Kasumi-1 (cell line): ENCODE measurements around the gene TRIM61.
"Not testable (repeated sequence)": the region's sequence is repeated elsewhere in the genome, so short reads cannot be mapped to it uniquely, and the experiment has no call there.

ENCODE experiments used
- DNase-seq, 2 experiments: peaks; one replicate each; lab custom pipeline; 2025; lab: John Stamatoyannopoulos, UW

Gene TRIM61

DNA sequence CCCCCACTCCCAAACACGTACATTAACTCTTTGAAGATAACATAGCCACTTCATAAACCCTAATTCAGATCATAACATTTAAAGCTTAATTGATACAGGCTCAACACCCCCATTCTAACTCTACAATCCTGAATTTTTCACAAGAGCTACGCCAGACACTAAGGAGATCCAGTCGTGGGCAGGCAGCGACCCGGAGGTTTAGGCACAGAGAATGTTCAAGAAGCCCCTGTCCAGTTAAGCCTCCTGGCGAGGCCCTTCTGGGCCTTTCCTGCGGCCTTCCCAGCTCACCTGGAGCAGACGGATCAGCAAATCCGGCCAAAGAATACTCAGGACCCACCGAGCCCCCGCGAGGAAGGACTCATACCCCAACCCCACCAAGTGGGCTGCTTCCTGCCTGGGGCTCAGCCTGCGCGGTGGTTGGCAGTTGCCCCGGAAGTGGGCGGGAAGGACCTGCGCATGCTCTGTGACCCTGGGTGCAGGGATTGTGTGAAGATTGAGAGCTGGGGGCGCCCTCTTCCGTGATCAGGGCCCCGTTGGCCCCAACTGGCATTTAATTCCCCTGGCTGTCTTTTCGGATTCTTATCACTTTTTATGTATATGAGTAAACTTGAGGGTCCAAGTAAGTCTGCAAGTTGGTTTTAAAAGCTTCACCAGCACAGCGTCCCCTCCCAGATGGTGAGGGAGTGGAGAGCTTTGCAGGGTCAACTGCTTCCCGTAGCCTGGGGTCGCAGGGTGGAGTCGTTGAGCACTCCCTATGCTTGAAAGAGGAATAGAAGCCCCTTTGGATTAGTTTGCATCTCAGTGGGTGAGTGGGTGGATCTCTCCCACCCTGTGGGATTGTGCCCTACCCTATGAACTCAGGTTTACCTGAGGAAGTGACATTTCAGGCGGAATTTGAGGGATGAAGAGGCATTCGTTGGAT, at the start of gene TRIM61:
TSS of gene TRIM61 (minus strand) at position 415 of the 922 bp plus-strand sequence. CDS start 7,655 bp downstream, outside the sequence.
- DNase-seq: no peak

DNA sequence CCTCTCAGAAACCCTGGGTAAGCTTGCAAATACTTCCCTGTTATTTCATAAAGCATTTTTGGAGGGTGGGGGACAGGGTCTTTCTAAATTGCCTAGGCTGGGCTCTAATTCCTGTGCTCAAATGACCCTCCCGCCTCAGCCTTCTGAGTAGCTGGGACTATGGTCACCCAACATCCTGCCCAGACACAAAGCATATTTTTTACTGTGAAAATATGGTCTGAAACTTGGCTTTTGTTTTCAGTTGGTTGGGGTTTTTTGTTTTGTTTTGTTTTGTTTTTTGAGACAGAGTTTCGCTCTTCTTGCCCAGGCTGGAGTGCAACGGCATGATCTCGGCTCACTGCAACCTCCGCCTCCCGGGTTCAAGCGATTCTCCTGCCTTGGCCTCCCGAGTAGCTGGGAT, 48.3 kb upstream of the TRIM61 start:
- DNase-seq: not testable (repeated sequence)

DNA sequence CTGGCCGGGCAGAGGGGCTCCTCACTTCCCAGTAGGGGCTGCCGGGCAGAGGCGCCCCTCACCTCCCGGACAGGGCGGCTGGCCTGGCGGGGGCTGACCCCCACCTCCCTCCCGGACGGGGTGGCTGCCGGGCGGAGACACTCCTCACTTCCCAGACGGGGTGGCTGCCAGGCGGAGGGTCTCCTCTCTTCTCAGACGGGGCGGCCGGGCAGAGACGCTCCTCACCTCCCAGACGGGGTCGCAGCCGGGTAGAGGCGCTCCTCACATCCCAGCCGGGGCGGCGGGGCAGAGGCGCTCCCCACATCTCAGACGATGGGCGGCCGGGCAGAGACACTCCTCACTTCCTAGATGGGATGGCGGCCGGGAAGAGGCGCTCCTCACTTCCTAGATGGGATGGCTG, 42.5 kb upstream of the TRIM61 start:
- not testable (repeated sequence) for DNase-seq

DNA sequence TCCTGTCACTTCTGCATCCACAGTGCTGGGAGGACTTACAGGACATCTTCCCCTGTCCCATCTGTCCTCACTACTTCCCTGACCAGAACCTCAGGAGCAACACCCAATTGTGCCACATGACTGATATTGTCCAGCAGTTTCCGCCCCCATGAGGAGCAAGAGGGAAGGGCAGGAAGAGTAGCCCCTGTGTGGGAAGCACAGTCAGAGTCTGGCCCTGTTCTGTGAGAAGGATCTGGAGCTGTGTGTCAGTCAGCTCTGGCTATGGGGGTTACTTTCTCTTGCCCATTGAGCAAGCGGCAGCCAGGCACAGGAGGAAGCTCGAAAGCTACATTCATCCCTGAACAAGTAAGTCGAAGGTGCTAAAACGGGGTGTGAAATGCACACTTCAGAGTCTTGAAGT, 39.5 kb upstream of the TRIM61 start:
- DNase-seq: no peak

DNA sequence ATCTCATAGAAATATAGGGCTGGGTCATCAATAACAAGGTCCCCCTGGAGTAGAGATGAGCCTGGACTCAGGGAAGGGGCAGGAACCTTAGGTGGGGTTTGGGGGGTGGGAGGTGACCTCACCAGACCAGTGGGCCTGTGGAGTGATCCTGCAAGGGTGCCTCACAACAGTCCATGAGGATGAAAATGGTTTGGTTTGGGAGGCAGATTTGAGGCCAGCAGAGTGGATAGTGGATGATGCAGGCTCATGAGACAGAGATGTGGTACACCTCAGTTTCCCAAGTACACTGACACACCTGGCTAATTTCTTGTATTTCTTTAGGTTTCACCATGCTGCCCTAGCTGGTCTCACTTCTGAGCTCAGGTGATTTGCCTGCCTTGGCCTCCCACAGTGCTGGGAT, 36.2 kb upstream of the TRIM61 start:
- no peak for DNase-seq

DNA sequence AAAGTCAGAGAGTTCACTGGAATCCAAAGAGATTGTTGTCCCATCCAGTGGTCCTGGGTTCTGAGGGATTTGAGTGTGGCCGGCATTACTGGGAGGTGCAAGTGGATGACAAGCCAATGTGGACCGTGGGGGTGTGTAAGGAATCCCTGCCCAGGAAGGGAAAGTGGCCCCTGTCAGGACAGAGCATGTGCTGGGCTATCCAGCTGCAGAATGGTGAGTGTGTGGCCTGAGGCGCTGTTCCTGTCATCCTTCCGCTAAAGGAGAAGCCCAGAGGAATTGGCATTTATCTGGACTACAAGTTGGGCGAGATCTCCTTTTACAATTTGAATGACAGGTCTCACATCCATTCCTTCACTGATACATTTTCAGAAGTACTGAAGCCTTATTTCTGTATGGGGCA, 33.9 kb upstream of the TRIM61 start:
- no peak for DNase-seq

DNA sequence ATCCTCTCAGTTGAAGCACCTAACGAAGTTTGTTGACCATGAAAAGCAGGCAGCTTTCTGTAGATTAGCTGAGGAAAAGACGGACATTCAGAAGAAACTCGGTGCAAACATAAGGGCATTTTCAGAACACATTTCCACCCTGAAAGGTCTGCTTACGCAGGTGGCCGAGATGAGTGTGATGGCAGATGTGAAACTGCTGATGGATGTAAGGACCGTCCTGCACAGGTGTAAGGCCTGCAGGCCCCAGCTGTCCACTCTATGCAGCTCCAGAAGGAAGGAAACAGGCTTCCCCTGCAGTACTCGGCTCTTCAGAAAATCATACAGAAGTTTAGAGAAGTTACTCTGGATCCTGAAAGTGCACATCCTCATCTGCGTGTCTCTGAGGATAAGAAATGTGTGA, 33.5 kb upstream of the TRIM61 start:
- DNase-seq: no peak

GRCh38 chr4:165010487-165010886, 33.0 kb upstream of the TRIM61 start:
- DNase-seq: no peak

GRCh38 chr4:165009493-165010227, 32.2 kb upstream of the TRIM61 start:
- no peak for DNase-seq

DNA sequence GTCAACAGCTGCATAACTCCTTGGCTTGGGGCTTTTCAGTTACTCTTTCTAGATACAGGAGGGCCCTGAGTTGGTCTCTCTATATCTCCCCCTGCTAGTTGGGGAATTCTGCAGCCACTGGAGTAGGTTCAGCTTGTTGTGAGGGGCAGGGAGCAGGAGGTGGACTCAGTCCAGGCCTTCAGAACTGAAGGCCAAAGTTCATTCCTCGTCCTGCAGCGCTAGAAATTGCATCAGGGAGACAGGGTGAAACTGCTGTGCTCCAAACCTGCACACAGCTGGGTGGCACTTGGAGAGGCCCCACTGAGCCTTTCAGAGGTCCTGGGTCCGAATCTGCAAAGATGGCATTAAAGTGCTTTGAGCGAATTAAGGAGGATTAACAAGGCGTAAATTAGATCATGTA, 29.4 kb upstream of the TRIM61 start:
- no peak for DNase-seq

DNA sequence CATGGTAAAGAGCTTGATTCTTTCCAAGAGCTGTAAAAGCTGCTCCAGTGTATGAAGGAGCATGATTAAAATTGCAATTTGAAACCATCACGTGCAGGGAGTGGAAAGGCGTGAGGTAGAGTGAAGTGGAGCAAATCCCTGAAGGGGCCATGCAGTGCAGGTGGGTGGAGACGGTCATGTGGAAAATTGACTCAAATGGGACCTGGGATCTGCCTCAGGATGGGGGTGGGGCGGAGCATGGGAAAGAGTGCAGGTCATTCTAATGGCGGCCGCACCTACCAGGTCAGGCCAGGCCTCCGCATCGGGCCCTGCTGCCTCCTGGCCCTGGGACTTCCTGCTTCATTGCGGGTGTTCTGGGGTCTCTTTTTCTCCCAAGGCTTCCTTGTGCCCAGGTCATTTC, 29.0 kb upstream of the TRIM61 start:
- DNase-seq: no peak

DNA sequence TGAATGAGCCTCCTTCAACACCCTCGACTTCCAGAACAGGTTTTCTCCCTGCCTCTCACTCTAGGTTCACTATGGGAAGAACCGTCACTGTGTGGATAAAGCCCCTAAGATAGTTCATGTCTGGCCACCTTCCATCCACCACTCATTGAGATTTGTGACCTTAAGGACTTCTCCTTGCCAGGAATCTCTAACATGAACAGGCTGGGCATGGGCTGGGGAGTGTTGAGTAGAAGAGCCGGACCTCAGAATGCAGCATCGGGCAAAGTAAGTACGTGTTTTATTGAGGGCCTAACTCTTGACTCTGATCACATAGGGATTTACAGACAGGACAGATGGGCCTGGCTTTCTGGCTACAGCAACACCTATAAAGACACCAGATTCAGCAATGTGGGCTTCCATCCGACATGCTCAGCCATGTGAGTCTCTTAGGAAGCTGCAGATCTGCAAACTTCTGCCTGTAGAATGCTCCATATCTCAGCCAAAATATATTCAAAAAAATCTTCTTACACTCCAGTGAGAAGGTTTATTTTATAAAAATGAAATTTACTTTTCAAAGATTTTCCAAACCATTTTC, 28.0 kb upstream of the TRIM61 start:
- DNase-seq: no peak

DNA sequence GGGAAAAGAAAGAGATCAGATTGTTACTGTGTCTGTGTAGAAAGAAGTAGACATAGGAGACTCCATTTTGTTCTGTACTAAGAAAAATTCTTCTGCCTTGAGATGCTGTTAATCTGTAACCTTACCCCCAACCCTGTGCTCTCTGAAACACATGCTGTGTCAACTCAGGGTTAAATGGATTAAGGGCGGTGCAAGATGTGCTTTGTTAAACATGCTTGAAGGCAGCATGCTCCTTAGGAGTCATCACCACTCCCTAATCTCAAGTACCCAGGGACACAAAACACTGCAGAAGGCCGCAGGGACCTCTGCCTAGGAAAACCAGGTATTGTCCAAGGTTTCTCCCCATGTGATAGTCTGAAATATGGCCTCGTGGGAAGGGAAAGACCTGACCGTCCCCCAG, 24.5 kb upstream of the TRIM61 start:
- DNase-seq: not testable (repeated sequence)

DNA sequence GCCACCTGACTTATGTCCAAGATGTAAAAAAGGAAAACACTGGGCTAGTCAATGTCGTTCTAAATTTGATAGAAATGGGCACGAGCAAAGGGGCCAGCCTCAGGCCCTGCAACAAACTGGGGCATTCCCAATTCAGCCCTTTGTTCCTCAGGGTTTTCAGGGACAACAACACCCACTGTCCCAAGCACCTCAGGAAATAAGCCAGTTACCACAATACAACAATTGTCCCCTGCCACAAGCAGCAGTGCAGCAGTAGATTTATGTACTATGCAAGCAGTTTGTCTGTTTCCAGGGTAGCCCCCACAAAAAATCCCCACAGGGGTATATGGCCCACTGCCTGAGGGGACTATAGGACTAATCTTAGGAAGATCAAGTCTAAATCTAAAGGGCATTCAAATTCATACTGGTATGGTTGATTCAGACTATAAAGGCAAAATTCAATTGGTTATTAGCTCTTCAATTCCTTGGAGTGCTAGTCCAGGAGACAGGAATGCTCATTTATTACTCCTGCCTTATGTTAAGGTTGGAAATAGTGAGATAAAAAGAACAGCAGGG, 21.1 kb upstream of the TRIM61 start:
- not testable (repeated sequence) for DNase-seq

DNA sequence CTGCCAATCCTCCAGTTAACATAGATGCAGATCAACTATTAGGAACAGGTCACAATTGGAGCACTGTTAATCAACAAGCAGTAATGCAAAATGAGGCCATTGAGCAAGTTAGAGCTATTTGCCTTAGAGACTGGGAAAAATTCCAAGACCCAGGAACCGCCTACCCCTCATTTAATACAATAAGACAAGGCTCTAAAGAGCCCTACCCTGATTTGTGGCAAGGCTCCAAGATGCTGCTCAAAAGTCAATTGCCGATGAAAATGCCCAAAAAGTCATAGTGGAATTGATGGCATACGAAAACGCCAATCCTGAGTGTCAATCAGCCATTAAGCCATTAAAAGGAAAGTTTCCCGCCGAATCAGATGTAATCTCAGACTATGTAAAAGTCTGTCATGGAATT, 20.5 kb upstream of the TRIM61 start:
- no peak for DNase-seq

GRCh38 chr4:164997324-164997723, 19.9 kb upstream of the TRIM61 start:
- DNase-seq: peak in 1 of 2 experiments; percentile 25

GRCh38 chr4:164996123-164996522, 18.7 kb upstream of the TRIM61 start:
- not testable (repeated sequence) for DNase-seq

- DNase-seq: not testable (repeated sequence)
These were observed 13.3 kb upstream of the TRIM61 start for GRCh38 chr4:164990786-164991185.

- no peak for DNase-seq
These were observed 12.0 kb upstream of the TRIM61 start for GRCh38 chr4:164989471-164989870.

DNA sequence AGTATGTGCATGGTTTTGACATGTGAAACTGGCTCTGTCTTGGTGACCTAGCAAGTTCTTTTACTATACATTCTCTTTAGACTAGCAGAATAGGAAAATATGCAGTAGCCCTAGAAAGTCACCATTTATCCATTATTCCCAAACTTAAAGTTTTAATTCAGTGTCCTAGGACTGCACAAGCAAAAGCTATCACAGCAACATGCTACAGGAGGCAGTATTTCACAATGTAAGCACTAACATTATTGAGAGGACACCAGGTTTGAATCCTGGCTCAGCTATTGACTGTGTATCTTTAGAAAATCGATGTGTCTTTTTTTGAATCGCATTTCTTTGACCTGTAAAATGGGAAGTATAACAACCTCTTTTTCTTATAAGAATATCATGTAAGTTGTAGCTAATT, 5.5 kb downstream of the TRIM61 start:
- DNase-seq: not testable (repeated sequence)

DNA sequence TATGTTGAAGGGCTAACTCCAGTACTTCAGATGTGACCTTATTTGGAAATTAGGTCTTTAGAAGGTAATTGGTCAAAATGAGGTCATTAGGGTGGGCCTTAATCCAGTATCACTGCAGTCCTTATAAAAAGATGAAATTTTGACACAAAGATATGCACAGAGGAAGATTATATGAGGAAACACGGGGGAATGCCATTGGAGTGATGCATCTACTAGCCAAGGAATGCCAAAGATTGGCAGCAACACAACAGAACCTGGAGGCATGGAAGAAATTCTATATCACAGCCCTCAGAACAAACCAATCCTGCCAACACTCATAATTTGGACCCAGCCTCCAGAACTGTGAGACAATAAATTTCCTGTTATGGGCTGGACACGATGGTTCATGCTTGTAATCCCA, 17.6 kb downstream of the TRIM61 start:
- no peak for DNase-seq

GRCh38 chr4:164959421-164959820, 18.0 kb downstream of the TRIM61 start:
- not testable (repeated sequence) for DNase-seq
